Endothelial cell (in vitro differentiated cells): ENCODE data around the gene GPR39. TPM values are rescaled to one million over a fixed set of nuclear protein-coding genes. Genes with fewer than 3 reads are reported as not detected.

Experiments used
- DNase-seq: peaks from one replicate; pipeline ENCODE4 v3.0.0; 2021; ENCODE audit warnings: low spot score
- H3K27ac Mint-ChIP-seq: one replicate; pipeline ENCODE4 v1.8.0; 2021; ENCODE audit warnings: mixed read lengths, inconsistent platforms; ENCODE audit not compliant: unreplicated experiment
- H3K27me3 Mint-ChIP-seq: one replicate; pipeline ENCODE4 v1.8.0; 2021; ENCODE audit warnings: mild to moderate bottlenecking, moderate library complexity, mixed read lengths, inconsistent platforms; ENCODE audit not compliant: unreplicated experiment
- H3K36me3 Mint-ChIP-seq: one replicate; pipeline ENCODE4 v1.8.0; 2021; ENCODE audit warnings: mild to moderate bottlenecking, low read depth, mixed read lengths, inconsistent platforms; ENCODE audit not compliant: unreplicated experiment
- H3K4me1 Mint-ChIP-seq: one replicate; pipeline ENCODE4 v1.8.0; 2021; ENCODE audit warnings: mild to moderate bottlenecking, mixed read lengths, inconsistent platforms; ENCODE audit not compliant: unreplicated experiment
- H3K4me3 Mint-ChIP-seq: one replicate; pipeline ENCODE4 v1.8.0; 2021; ENCODE audit warnings: mild to moderate bottlenecking, mixed read lengths, inconsistent platforms; ENCODE audit not compliant: unreplicated experiment
- H3K9me3 Mint-ChIP-seq: one replicate; pipeline ENCODE4 v1.8.0; 2021; ENCODE audit warnings: mixed read lengths, inconsistent platforms; ENCODE audit not compliant: unreplicated experiment
- CTCF ChIP-seq: fragments of 200-600 bp; sonication (generic); IDR thresholded peaks from one replicate; pipeline ENCODE4 v1.5.0; 2021; ENCODE audit warnings: antibody characterized with exemption; ENCODE audit not compliant: unreplicated experiment
- total RNA-seq: library from RNA; stranded (reverse); fragmentation: NEBNext Ultra II Directional; extraction: Animal tissue kit (Norgen Biotek cat#: 25700); gene quantifications from one replicate; pipeline ENCODE4 v1.2.1, GENCODE V29; 2021; ENCODE audit not compliant: unreplicated experiment

Gene GPR39
- total RNA-seq, 1 donor from 2014 or later = 0.62 TPM

- Mint-ChIP-seq H3K27ac (no peak overlapping the region), H3K9me3 (no peaks in the 10 kb centered on the region), H3K27me3 (no peaks in the 10 kb centered on the region), H3K36me3 (no peaks in the 10 kb centered on the region), H3K4me1 (no peaks in the 10 kb centered on the region), H3K4me3 (no peak overlapping the region)
- TF ChIP-seq CTCF = no peak
- no peak for DNase-seq
Observed at GRCh38 chr2:132597831-132598230, 181.2 kb downstream of the GPR39 start.

GRCh38 chr2:132598536-132598935 lies 181.9 kb downstream of the GPR39 start:
- no peaks in the 10 kb centered on the region for H3K9me3 Mint-ChIP-seq
- no peaks in the 10 kb centered on the region for H3K27me3 Mint-ChIP-seq
- DNase-seq = no peak
- H3K4me3 Mint-ChIP-seq = no peak overlapping the region
- TF ChIP-seq CTCF = no peak
- H3K27ac Mint-ChIP-seq = no peak overlapping the region
- no peaks in the 10 kb centered on the region for H3K36me3 Mint-ChIP-seq
- no peaks in the 10 kb centered on the region for H3K4me1 Mint-ChIP-seq

GRCh38 chr2:132599556-132599955 lies 183.0 kb downstream of the GPR39 start:
- H3K27me3 Mint-ChIP-seq = no peaks in the 10 kb centered on the region
- no peaks in the 10 kb centered on the region for H3K9me3 Mint-ChIP-seq
- no peak overlapping the region for H3K27ac Mint-ChIP-seq
- DNase-seq = no peak
- no peak for TF ChIP-seq CTCF
- no peaks in the 10 kb centered on the region for H3K36me3 Mint-ChIP-seq
- no peaks in the 10 kb centered on the region for H3K4me1 Mint-ChIP-seq
- no peak overlapping the region for H3K4me3 Mint-ChIP-seq

- no peak for TF ChIP-seq CTCF
- no peaks in the 10 kb centered on the region for H3K4me1 Mint-ChIP-seq
- H3K9me3 Mint-ChIP-seq = no peaks in the 10 kb centered on the region
- DNase-seq = no peak
- no peak overlapping the region for H3K4me3 Mint-ChIP-seq
- H3K27ac Mint-ChIP-seq = no peak overlapping the region
- peaks cover 2% of the 10 kb centered on the region for H3K27me3 Mint-ChIP-seq
- no peaks in the 10 kb centered on the region for H3K36me3 Mint-ChIP-seq
Observed at GRCh38 chr2:132604561-132604960, 188.0 kb downstream of the GPR39 start.

- Mint-ChIP-seq H3K27ac (no peak overlapping the region), H3K4me3 (no peak overlapping the region), H3K36me3 (no peaks in the 10 kb centered on the region), H3K27me3 (peaks cover 2% of the 10 kb centered on the region), H3K9me3 (no peaks in the 10 kb centered on the region), H3K4me1 (no peaks in the 10 kb centered on the region)
- DNase-seq = no peak
- TF ChIP-seq CTCF = no peak
Observed at GRCh38 chr2:132605236-132606180, 188.9 kb downstream of the GPR39 start.
